GM19035 (cell line): ENCODE data around the gene RBMS3.
"Not testable (repeated sequence)": the region's sequence is repeated elsewhere in the genome, so short reads cannot be mapped to it uniquely, and the experiment has no call there.

Source experiments
- ATAC-seq: cut with Tn5 transposase; IDR thresholded peaks from one replicate; pipeline ENCODE4 v1.9.1; 2021; ENCODE audit not compliant: unreplicated experiment

The RBMS3 gene

GRCh38 chr3:29280404-29281093 lies at the start of gene RBMS3:
Gene RBMS3, plus strand, starts transcription at chr3:29281071.
- peak; percentile 33 for ATAC-seq

- not testable (repeated sequence) for ATAC-seq
Observed at GRCh38 chr3:29233126-29233525, 47.7 kb upstream of the RBMS3 start.

- ATAC-seq = no peak
Observed at GRCh38 chr3:29236146-29236840, 44.6 kb upstream of the RBMS3 start.

- ATAC-seq = no peak
Observed at GRCh38 chr3:29239376-29239775, 41.5 kb upstream of the RBMS3 start.

- no peak for ATAC-seq
Observed at GRCh38 chr3:29240248-29240647, 40.6 kb upstream of the RBMS3 start.

- ATAC-seq = no peak
Observed at GRCh38 chr3:29240887-29241286, 40.0 kb upstream of the RBMS3 start.

GRCh38 chr3:29241855-29242254 lies 39.0 kb upstream of the RBMS3 start:
- no peak for ATAC-seq

- ATAC-seq = no peak
Observed at GRCh38 chr3:29242296-29242695, 38.6 kb upstream of the RBMS3 start.

- ATAC-seq = no peak
Observed at GRCh38 chr3:29245441-29245840, 35.4 kb upstream of the RBMS3 start.

GRCh38 chr3:29247088-29247745 lies 33.7 kb upstream of the RBMS3 start:
- ATAC-seq = no peak

GRCh38 chr3:29249829-29250345 lies 31.0 kb upstream of the RBMS3 start:
- no peak for ATAC-seq

GRCh38 chr3:29255854-29256696 lies 24.8 kb upstream of the RBMS3 start:
- no peak for ATAC-seq

GRCh38 chr3:29258161-29258560 lies 22.7 kb upstream of the RBMS3 start:
- no peak for ATAC-seq

- ATAC-seq = no peak
Observed at GRCh38 chr3:29261119-29261518, 19.8 kb upstream of the RBMS3 start.

- ATAC-seq = no peak
Observed at GRCh38 chr3:29263476-29263875, 17.4 kb upstream of the RBMS3 start.

GRCh38 chr3:29265509-29266072 lies 15.3 kb upstream of the RBMS3 start:
- ATAC-seq = no peak

GRCh38 chr3:29267226-29267625 lies 13.6 kb upstream of the RBMS3 start:
- ATAC-seq = no peak

- no peak for ATAC-seq
Observed at GRCh38 chr3:29268651-29269050, 12.2 kb upstream of the RBMS3 start.

- no peak for ATAC-seq
Observed at GRCh38 chr3:29270752-29271151, 10.1 kb upstream of the RBMS3 start.

GRCh38 chr3:29271475-29271874 lies 9.4 kb upstream of the RBMS3 start:
- ATAC-seq = no peak

- ATAC-seq = no peak
Observed at GRCh38 chr3:29274667-29275066, 6.2 kb upstream of the RBMS3 start.
